OCI-LY1 (cell line): Measurements from ENCODE around the gene PAQR8.

Experiments used
- H2AFZ ChIP-seq: fragments of 200-600 bp; sonication (generic), shearing (Covaris generic); 2 replicates; pipeline ENCODE4 v1.6.0; 2014; ENCODE audit warnings: antibody characterized with exemption, mild to moderate bottlenecking, low read length
- H3F3A ChIP-seq: fragments of 200-600 bp; sonication (generic), shearing (Covaris generic); 2 replicates; pipeline ENCODE4 v1.6.0; 2014; ENCODE audit warnings: mild to moderate bottlenecking, antibody characterized with exemption, low read length, moderate library complexity; ENCODE audit not compliant: insufficient read depth
- H3K27ac ChIP-seq: fragments of 200-600 bp; sonication (generic); 2 replicates; pipeline ENCODE4 v1.5.1; 2014; ENCODE audit warnings: low read length, mixed run types, mild to moderate bottlenecking, low read depth; ENCODE audit not compliant: poor library complexity, severe bottlenecking
- H3K27me3 ChIP-seq: fragments of 200-600 bp; sonication (generic); 2 replicates; pipeline ENCODE4 v1.6.0; 2014; ENCODE audit warnings: antibody characterized with exemption, mild to moderate bottlenecking, low read length, moderate library complexity; ENCODE audit not compliant: insufficient read depth
- H3K36me3 ChIP-seq: fragments of 200-600 bp; sonication (generic); 2 replicates; pipeline ENCODE4 v1.6.1; 2014; ENCODE audit warnings: mild to moderate bottlenecking, antibody characterized with exemption, low read length, moderate library complexity, mixed read lengths; ENCODE audit not compliant: insufficient read depth
- H3K4me1 ChIP-seq: fragments of 200-600 bp; sonication (generic); 2 replicates; pipeline ENCODE4 v1.5.1; 2014; ENCODE audit warnings: mild to moderate bottlenecking, low read length, moderate library complexity; ENCODE audit not compliant: insufficient read depth, severe bottlenecking
- H3K4me2 ChIP-seq: fragments of 200-600 bp; sonication (generic), shearing (Covaris generic); 2 replicates; pipeline ENCODE4 v1.6.1; 2014; ENCODE audit warnings: low read length
- H3K4me3 ChIP-seq: fragments of 200-600 bp; sonication (generic); 2 replicates; pipeline ENCODE4 v1.5.1; 2014; ENCODE audit warnings: low read length, low read depth, mild to moderate bottlenecking, mixed read lengths; ENCODE audit not compliant: poor library complexity, severe bottlenecking
- H3K79me2 ChIP-seq: fragments of 200-600 bp; shearing (Covaris generic); 2 replicates; pipeline ENCODE4 v1.6.1; 2016; ENCODE audit warnings: mixed run types, low read length, mixed read lengths; ENCODE audit not compliant: insufficient read depth
- H3K9ac ChIP-seq: fragments of 200-600 bp; sonication (generic), shearing (Covaris generic); 2 replicates; pipeline ENCODE4 v1.6.1; 2014; ENCODE audit warnings: mild to moderate bottlenecking, low read length, mixed read lengths
- H3K9me2 ChIP-seq: fragments of 200-600 bp; sonication (generic), shearing (Covaris generic); 2 replicates; pipeline ENCODE4 v1.6.1; 2014; ENCODE audit warnings: low read depth, mild to moderate bottlenecking, low read length, mixed read lengths
- H3K9me3 ChIP-seq: fragments of 200-600 bp; shearing (Covaris generic); 2 replicates; pipeline ENCODE4 v1.6.1; 2014; ENCODE audit warnings: low read length, mixed read lengths
- H4K20me1 ChIP-seq: fragments of 200-600 bp; sonication (generic), shearing (Covaris generic); 2 replicates; pipeline ENCODE4 v1.6.0; 2016; ENCODE audit warnings: mild to moderate bottlenecking, low read length; ENCODE audit not compliant: insufficient read depth
- EZH2 ChIP-seq: fragments of 200-600 bp; sonication (generic), shearing (Covaris generic); IDR thresholded peaks from 2 replicates; pipeline ENCODE4 v1.8.0; 2017; ENCODE audit warnings: borderline replicate concordance, mixed run types, mild to moderate bottlenecking, antibody characterized with exemption, low read length, moderate library complexity, mixed read lengths
- TF ChIP-seq, protein P1 (sequence below): fragments of 200-600 bp; sonication (generic), shearing (Covaris generic); IDR thresholded peaks from 2 replicates; pipeline ENCODE4 v1.5.1; 2017; ENCODE audit warnings: mild to moderate bottlenecking, antibody characterized with exemption, low read length, moderate library complexity, mixed read lengths

PAQR8 gene

GRCh38 chr6:52405243-52405642 is 43.3 kb downstream of the PAQR8 start:
- H3K36me3 ChIP-seq, result peaks cover 18% of the 10 kb centered on the region; the same call in 1 of the 2 replicates
- no peak overlapping the region for H3K4me3 ChIP-seq
- H4K20me1 ChIP-seq, result no peaks in the 10 kb centered on the region
- H3K27ac ChIP-seq, result no peak overlapping the region
- TF ChIP-seq, protein P1, sequence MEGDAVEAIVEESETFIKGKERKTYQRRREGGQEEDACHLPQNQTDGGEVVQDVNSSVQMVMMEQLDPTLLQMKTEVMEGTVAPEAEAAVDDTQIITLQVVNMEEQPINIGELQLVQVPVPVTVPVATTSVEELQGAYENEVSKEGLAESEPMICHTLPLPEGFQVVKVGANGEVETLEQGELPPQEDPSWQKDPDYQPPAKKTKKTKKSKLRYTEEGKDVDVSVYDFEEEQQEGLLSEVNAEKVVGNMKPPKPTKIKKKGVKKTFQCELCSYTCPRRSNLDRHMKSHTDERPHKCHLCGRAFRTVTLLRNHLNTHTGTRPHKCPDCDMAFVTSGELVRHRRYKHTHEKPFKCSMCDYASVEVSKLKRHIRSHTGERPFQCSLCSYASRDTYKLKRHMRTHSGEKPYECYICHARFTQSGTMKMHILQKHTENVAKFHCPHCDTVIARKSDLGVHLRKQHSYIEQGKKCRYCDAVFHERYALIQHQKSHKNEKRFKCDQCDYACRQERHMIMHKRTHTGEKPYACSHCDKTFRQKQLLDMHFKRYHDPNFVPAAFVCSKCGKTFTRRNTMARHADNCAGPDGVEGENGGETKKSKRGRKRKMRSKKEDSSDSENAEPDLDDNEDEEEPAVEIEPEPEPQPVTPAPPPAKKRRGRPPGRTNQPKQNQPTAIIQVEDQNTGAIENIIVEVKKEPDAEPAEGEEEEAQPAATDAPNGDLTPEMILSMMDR, result no peak
- TF ChIP-seq EZH2, result no peak
- no peaks in the 10 kb centered on the region for H3K4me1 ChIP-seq
- H3K27me3 ChIP-seq, result no peaks in the 10 kb centered on the region
- no peak overlapping the region for H3K9ac ChIP-seq
- H3F3A ChIP-seq, result no peaks in the 10 kb centered on the region
- no peaks in the 10 kb centered on the region for H3K79me2 ChIP-seq
- no peak overlapping the region for H3K4me2 ChIP-seq
- no peaks in the 10 kb centered on the region for H3K9me2 ChIP-seq
- H3K9me3 ChIP-seq, result no peaks in the 10 kb centered on the region
- H2AFZ ChIP-seq, result no peak overlapping the region

DNA sequence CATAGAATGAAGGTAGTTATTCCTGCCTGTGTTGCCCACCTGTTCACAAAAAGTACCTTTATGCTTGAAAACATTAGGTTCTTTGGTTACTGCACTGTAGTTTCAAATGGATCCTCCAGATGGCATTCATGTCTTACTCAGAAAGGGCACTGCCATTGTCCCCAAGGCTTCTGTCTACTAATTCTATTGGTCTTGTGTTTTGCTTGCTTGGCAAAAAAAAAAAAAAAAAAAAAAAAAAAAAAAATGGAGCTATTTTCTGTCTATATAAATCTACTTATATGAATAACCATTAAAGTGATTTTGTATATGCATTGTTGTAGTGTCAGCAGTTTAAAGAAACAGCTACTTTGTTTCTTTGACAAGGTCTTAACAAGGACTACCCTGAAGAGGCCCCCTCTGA is 45.5 kb downstream of the PAQR8 start:
- TF ChIP-seq, protein P1, result peak; percentile 67
- TF ChIP-seq EZH2, result no peak
- H3K27me3 ChIP-seq, result no peaks in the 10 kb centered on the region
- no peaks in the 10 kb centered on the region for H3F3A ChIP-seq
- H3K4me1 ChIP-seq, result no peaks in the 10 kb centered on the region
- no peaks in the 10 kb centered on the region for H3K9me3 ChIP-seq
- no peak overlapping the region for H2AFZ ChIP-seq
- no peak overlapping the region for H3K4me3 ChIP-seq
- no peaks in the 10 kb centered on the region for H3K79me2 ChIP-seq
- no peak overlapping the region for H3K4me2 ChIP-seq
- H3K9me2 ChIP-seq, result no peaks in the 10 kb centered on the region
- peaks cover 18% of the 10 kb centered on the region; the same call in 1 of the 2 replicates for H3K36me3 ChIP-seq
- no peak overlapping the region for H3K27ac ChIP-seq
- H3K9ac ChIP-seq, result no peak overlapping the region
- no peaks in the 10 kb centered on the region for H4K20me1 ChIP-seq

GRCh38 chr6:52409499-52409898 is 47.5 kb downstream of the PAQR8 start:
- H3K79me2 ChIP-seq, result no peaks in the 10 kb centered on the region
- no peak overlapping the region for H3K9ac ChIP-seq
- no peaks in the 10 kb centered on the region for H3F3A ChIP-seq
- H3K4me1 ChIP-seq, result no peaks in the 10 kb centered on the region
- TF ChIP-seq, protein P1, result no peak
- TF ChIP-seq EZH2, result no peak
- H3K27ac ChIP-seq, result no peak overlapping the region
- H2AFZ ChIP-seq, result no peak overlapping the region
- no peaks in the 10 kb centered on the region for H3K27me3 ChIP-seq
- no peak overlapping the region for H3K4me3 ChIP-seq
- H3K4me2 ChIP-seq, result no peak overlapping the region
- H4K20me1 ChIP-seq, result no peaks in the 10 kb centered on the region
- peaks cover 4% of the 10 kb centered on the region; the same call in 1 of the 2 replicates for H3K36me3 ChIP-seq
- H3K9me3 ChIP-seq, result no peaks in the 10 kb centered on the region
- no peaks in the 10 kb centered on the region for H3K9me2 ChIP-seq
